ENCODE data around the gene RAB11FIP2.

DNA sequence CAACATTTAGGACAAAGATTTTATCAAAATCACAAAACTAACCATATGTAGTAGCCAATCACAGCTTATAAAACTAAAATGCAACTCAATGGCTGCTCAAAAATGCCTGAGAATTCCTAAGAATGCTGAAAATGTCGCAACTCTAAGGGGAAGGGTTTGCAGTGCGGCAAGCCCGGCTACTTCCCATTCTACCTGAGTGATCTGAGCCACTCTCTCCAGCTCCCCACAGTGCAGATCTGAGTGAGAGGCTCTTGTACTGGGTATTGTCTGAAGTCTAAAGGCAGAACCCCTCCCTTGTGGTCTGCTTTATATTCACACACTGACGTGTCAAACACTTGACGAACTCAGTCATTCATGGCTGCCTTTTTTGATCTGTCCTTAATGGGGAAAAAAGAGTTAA, 28.9 kb downstream of the RAB11FIP2 start:
- TF ChIP-seq, protein P1, sequence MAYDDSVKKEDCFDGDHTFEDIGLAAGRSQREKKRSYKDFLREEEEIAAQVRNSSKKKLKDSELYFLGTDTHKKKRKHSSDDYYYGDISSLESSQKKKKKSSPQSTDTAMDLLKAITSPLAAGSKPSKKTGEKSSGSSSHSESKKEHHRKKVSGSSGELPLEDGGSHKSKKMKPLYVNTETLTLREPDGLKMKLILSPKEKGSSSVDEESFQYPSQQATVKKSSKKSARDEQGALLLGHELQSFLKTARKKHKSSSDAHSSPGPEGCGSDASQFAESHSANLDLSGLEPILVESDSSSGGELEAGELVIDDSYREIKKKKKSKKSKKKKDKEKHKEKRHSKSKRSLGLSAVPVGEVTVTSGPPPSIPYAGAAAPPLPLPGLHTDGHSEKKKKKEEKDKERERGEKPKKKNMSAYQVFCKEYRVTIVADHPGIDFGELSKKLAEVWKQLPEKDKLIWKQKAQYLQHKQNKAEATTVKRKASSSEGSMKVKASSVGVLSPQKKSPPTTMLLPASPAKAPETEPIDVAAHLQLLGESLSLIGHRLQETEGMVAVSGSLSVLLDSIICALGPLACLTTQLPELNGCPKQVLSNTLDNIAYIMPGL (CRISPR knock-in tag; IDR thresholded peaks at IDR 0.05), result no peak
- TF ChIP-seq, protein P2, sequence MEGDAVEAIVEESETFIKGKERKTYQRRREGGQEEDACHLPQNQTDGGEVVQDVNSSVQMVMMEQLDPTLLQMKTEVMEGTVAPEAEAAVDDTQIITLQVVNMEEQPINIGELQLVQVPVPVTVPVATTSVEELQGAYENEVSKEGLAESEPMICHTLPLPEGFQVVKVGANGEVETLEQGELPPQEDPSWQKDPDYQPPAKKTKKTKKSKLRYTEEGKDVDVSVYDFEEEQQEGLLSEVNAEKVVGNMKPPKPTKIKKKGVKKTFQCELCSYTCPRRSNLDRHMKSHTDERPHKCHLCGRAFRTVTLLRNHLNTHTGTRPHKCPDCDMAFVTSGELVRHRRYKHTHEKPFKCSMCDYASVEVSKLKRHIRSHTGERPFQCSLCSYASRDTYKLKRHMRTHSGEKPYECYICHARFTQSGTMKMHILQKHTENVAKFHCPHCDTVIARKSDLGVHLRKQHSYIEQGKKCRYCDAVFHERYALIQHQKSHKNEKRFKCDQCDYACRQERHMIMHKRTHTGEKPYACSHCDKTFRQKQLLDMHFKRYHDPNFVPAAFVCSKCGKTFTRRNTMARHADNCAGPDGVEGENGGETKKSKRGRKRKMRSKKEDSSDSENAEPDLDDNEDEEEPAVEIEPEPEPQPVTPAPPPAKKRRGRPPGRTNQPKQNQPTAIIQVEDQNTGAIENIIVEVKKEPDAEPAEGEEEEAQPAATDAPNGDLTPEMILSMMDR (IDR thresholded peaks at IDR 0.05), result no peak
- TF ChIP-seq, protein P3, sequence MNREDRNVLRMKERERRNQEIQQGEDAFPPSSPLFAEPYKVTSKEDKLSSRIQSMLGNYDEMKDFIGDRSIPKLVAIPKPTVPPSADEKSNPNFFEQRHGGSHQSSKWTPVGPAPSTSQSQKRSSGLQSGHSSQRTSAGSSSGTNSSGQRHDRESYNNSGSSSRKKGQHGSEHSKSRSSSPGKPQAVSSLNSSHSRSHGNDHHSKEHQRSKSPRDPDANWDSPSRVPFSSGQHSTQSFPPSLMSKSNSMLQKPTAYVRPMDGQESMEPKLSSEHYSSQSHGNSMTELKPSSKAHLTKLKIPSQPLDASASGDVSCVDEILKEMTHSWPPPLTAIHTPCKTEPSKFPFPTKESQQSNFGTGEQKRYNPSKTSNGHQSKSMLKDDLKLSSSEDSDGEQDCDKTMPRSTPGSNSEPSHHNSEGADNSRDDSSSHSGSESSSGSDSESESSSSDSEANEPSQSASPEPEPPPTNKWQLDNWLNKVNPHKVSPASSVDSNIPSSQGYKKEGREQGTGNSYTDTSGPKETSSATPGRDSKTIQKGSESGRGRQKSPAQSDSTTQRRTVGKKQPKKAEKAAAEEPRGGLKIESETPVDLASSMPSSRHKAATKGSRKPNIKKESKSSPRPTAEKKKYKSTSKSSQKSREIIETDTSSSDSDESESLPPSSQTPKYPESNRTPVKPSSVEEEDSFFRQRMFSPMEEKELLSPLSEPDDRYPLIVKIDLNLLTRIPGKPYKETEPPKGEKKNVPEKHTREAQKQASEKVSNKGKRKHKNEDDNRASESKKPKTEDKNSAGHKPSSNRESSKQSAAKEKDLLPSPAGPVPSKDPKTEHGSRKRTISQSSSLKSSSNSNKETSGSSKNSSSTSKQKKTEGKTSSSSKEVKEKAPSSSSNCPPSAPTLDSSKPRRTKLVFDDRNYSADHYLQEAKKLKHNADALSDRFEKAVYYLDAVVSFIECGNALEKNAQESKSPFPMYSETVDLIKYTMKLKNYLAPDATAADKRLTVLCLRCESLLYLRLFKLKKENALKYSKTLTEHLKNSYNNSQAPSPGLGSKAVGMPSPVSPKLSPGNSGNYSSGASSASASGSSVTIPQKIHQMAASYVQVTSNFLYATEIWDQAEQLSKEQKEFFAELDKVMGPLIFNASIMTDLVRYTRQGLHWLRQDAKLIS (CRISPR knock-in tag; IDR thresholded peaks at IDR 0.05; ENCODE audit: borderline replicate concordance), result no peak
- no peak for TF ChIP-seq FOXP4 (CRISPR knock-in tag; IDR thresholded peaks at IDR 0.05)
- no peak for TF ChIP-seq E2F4 (CRISPR knock-in tag; IDR thresholded peaks at IDR 0.05; ENCODE audit: borderline replicate concordance, low read depth)

Measured in WTC11 (cell line).